HL-60 (cell line): ENCODE results near the gene KLHL7.

Experiments
- POLR2AphosphoS5 ChIP-seq: IDR thresholded peaks from 2 replicates; pipeline ENCODE4 v1.6.1; 2012; ENCODE audit warnings: low read depth
- TF ChIP-seq, protein P1 (sequence below): IDR thresholded peaks from one replicate; pipeline ENCODE4 v1.5.1; 2011; ENCODE audit warnings: low read length, control low read depth, inconsistent platforms; ENCODE audit not compliant: insufficient read depth

DNA sequence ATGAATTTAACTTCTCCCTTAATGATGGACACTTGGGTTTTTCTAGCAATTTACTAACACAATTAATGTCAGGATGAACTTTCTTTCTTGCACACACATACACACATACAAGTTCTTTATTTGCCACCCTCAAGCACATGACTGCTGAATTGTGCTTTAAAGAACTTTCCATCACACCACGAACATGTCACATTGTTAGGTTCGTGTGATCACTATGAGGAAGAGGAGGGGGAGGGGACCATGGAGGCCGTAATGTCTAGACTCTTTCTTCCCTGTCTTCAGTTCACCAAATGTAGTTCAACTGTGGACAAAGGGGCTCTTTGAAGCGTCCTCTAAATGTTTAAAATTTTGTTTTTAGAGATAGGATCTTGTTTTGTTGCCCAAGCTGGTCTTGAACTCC is 107.3 kb downstream of the KLHL7 start:
- TF ChIP-seq POLR2AphosphoS5 = no peak
- TF ChIP-seq, protein P1, sequence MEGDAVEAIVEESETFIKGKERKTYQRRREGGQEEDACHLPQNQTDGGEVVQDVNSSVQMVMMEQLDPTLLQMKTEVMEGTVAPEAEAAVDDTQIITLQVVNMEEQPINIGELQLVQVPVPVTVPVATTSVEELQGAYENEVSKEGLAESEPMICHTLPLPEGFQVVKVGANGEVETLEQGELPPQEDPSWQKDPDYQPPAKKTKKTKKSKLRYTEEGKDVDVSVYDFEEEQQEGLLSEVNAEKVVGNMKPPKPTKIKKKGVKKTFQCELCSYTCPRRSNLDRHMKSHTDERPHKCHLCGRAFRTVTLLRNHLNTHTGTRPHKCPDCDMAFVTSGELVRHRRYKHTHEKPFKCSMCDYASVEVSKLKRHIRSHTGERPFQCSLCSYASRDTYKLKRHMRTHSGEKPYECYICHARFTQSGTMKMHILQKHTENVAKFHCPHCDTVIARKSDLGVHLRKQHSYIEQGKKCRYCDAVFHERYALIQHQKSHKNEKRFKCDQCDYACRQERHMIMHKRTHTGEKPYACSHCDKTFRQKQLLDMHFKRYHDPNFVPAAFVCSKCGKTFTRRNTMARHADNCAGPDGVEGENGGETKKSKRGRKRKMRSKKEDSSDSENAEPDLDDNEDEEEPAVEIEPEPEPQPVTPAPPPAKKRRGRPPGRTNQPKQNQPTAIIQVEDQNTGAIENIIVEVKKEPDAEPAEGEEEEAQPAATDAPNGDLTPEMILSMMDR = no peak
